ENCODE measurements around the gene COL11A2.

Gene COL11A2

GRCh38 chr6:33171016-33171879 lies 21.0 kb downstream of the COL11A2 start:
- no peak for DNase-seq

- no peak for DNase-seq
Observed at GRCh38 chr6:33170176-33171015, 21.9 kb downstream of the COL11A2 start.

- no peak for DNase-seq
Observed at GRCh38 chr6:33169291-33170175, 22.7 kb downstream of the COL11A2 start.

GRCh38 chr6:33168639-33169038 lies 23.6 kb downstream of the COL11A2 start:
- DNase-seq = no peak

GRCh38 chr6:33168284-33168601 lies 24.0 kb downstream of the COL11A2 start:
- no peak for DNase-seq

- no peak for DNase-seq
Observed at GRCh38 chr6:33167374-33168283, 24.6 kb downstream of the COL11A2 start.

GRCh38 chr6:33166811-33167210 lies 25.5 kb downstream of the COL11A2 start:
- DNase-seq = no peak

GRCh38 chr6:33166363-33166762 lies 25.9 kb downstream of the COL11A2 start:
- no peak for DNase-seq

- no peak for DNase-seq
Observed at GRCh38 chr6:33165581-33166258, 26.5 kb downstream of the COL11A2 start.

- DNase-seq = no peak
Observed at GRCh38 chr6:33164665-33165373, 27.4 kb downstream of the COL11A2 start.

- DNase-seq = no peak
Observed at GRCh38 chr6:33164176-33164575, 28.1 kb downstream of the COL11A2 start.

- no peak for DNase-seq
Observed at GRCh38 chr6:33163540-33163939, 28.7 kb downstream of the COL11A2 start.

- DNase-seq = peak; percentile 33 to 49
Observed at GRCh38 chr6:33161354-33162331, 30.6 kb downstream of the COL11A2 start.

GRCh38 chr6:33160728-33161344 lies 31.4 kb downstream of the COL11A2 start:
- DNase-seq = no peak

GRCh38 chr6:33160096-33160495 lies 32.2 kb downstream of the COL11A2 start:
- no peak for DNase-seq

- DNase-seq = no peak
Observed at GRCh38 chr6:33156964-33157363, 35.3 kb downstream of the COL11A2 start.

- no peak for DNase-seq
Observed at GRCh38 chr6:33156561-33156960, 35.7 kb downstream of the COL11A2 start.

- DNase-seq = no peak
Observed at GRCh38 chr6:33154349-33154748, 37.9 kb downstream of the COL11A2 start.

- no peak for DNase-seq
Observed at GRCh38 chr6:33151050-33151449, 41.2 kb downstream of the COL11A2 start.
